Measurements from ENCODE around the gene C1R. TPM values are rescaled to one million over a fixed set of nuclear protein-coding genes. Genes with fewer than 3 reads are reported as not detected.

The C1R gene
- total RNA-seq, 1 experiment from 2014 or later, result 11.5 TPM

GRCh38 chr12:7093892-7094291, 1.6 kb upstream of the C1R start:
- no peaks in the 10 kb centered on the region for H4K20me1 ChIP-seq (ENCODE audit: control insufficient read depth, insufficient read depth, insufficient read length)
- no peak overlapping the region for H2BK15ac ChIP-seq (ENCODE audit: low read depth, low read length)
- WGBS (ENCODE audit: extremely low coverage, insufficient read length, low lambda C conversion rate), result no CpG with 5 or more reads among the region's 10 CpGs
- H3K4me2 ChIP-seq (ENCODE audit: insufficient read depth, insufficient read length, low read length), result no peak overlapping the region
- no peak for DNase-seq
- H3K4ac ChIP-seq (ENCODE audit: low read depth, low read length), result no peak overlapping the region
- H3K18ac ChIP-seq (ENCODE audit: insufficient read length, low read depth, low read length), result no peak overlapping the region
- no peak overlapping the region for H3K27ac ChIP-seq (ENCODE audit: insufficient read length, low read depth, low read length)
- Mint-ChIP-seq H3K36me3 (ENCODE audit: insufficient read depth in 1 of 3, low read depth in 3 of 3) (peaks cover 9 to 14% (median 10%) of the 10 kb centered on the region in 3 experiments; a peak in 6 of 7 replicates), H3K27ac (no peak overlapping the region), H3K27me3 (ENCODE audit: low read depth) (peaks cover 10% of the 10 kb centered on the region), H3K9me3 (no peaks in the 10 kb centered on the region), H3K4me1 (peaks cover 33 to 34% of the 10 kb centered on the region in 2 experiments), H3K4me3 (no peak overlapping the region)
- H3K9ac ChIP-seq (ENCODE audit: extremely low read depth, insufficient read length, low read length), result no peak overlapping the region
- H3K14ac ChIP-seq (ENCODE audit: insufficient read depth, low read length), result no peak overlapping the region
- H2BK120ac ChIP-seq (ENCODE audit: low read depth, low read length, poor library complexity, severe bottlenecking), result no peak overlapping the region
- H3K79me1 ChIP-seq (ENCODE audit: insufficient read depth, low read depth, low read length, poor library complexity, severe bottlenecking), result no peaks in the 10 kb centered on the region
- no peak overlapping the region for H2AFZ ChIP-seq (ENCODE audit: low read length)
- H3T11ph ChIP-seq (ENCODE audit: low read length), result no peak overlapping the region
- no peaks in the 10 kb centered on the region for H3K79me2 ChIP-seq (ENCODE audit: insufficient read depth, low read length)
- H2AK5ac ChIP-seq (ENCODE audit: insufficient read length, low read length), result no peak overlapping the region
- H4K5ac ChIP-seq (ENCODE audit: insufficient read length, low read depth, low read length), result no peak overlapping the region
- no peak overlapping the region for H4K91ac ChIP-seq (ENCODE audit: insufficient read length, low read depth, low read length)
- no peak for TF ChIP-seq CTCF (conservative IDR thresholded peaks at IDR 0.05)
- no peaks in the 10 kb centered on the region for H3K9me3 ChIP-seq (ENCODE audit: control insufficient read depth, low read depth, low read length)
- no peak overlapping the region for H2BK20ac ChIP-seq (ENCODE audit: low read depth, low read length, poor library complexity, severe bottlenecking)
- H3K56ac ChIP-seq (ENCODE audit: insufficient read length, low read depth, low read length), result no peak overlapping the region
- no peaks in the 10 kb centered on the region; the same call in 1 of the 2 replicates for H3K27me3 ChIP-seq (ENCODE audit: insufficient read depth, low read length)
- peaks cover 4% of the 10 kb centered on the region for H3K23me2 ChIP-seq (ENCODE audit: insufficient read length, low read depth, low read length, poor library complexity, severe bottlenecking)
- H2BK12ac ChIP-seq (ENCODE audit: insufficient read length, low read depth, low read length), result no peak overlapping the region
- no peak overlapping the region for H2BK5ac ChIP-seq (ENCODE audit: insufficient read length, low read length)
- peaks cover 16% of the 10 kb centered on the region; the same call in 1 of the 2 replicates for H3K4me1 ChIP-seq (ENCODE audit: insufficient read depth, low read length)
- no peak overlapping the region for H4K8ac ChIP-seq (replicated peaks; ENCODE audit: insufficient read length, low read depth, low read length)
- H3K23ac ChIP-seq (ENCODE audit: insufficient read length, low read depth, low read length), result no peak overlapping the region

Data from H9 (cell line).